Upper lobe of left lung (tissue), 4 donors: Measurements from ENCODE around the gene ACACB.

Experiments
- EP300 ChIP-seq, 4 donors: sonication (generic); formaldehyde crosslinking; IDR thresholded peaks; one replicate each; pipeline ENCODE4 v1.5.1; 2017; ENCODE audit warnings: antibody characterized with exemption in 4 of 4, control low read depth in 2 of 4
- POLR2A ChIP-seq, 4 donors: fragments of 450-650 bp; IDR thresholded peaks; one replicate each; pipeline ENCODE4 v1.5.1; 2016 to 2017; ENCODE audit warnings: antibody characterized with exemption in 4 of 4, mild to moderate bottlenecking in 2 of 4
- POLR2AphosphoS5 ChIP-seq, 2 donors: sonication (generic); formaldehyde crosslinking; IDR thresholded peaks; one replicate each; pipeline ENCODE4 v1.5.1; 2017; ENCODE audit warnings: antibody characterized with exemption in 2 of 2
- TF ChIP-seq, protein P1 (sequence below), 6 experiments: fragments of 450-650 bp in 4 of 6; fragments of 200-600 bp in 2 of 6; sonication (generic) in 2 of 6; IDR thresholded peaks; one replicate each; pipeline ENCODE4 v1.5.1; 2016 to 2019; ENCODE audit warnings: antibody characterized with exemption in 6 of 6

DNA sequence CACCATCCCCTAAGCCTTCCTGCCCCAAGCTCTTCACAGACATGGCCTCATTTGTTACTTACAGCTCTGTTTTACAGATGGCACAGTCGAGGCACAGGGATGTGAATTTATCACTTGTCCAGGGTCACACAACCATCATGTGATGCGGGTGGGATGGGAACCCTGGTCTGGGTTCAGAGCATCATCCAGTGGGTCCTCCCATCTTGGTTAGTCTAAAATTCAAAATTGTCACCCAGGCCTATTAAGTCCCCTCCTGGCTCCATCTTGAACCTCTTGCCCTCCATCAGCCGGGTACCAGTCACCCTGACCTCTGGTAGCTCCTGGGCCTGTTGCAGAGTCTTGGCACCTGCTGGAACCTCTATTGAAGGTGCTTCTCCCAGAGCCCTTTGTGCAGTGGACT is 52.9 kb downstream of the ACACB start:
- TF ChIP-seq, protein P1, sequence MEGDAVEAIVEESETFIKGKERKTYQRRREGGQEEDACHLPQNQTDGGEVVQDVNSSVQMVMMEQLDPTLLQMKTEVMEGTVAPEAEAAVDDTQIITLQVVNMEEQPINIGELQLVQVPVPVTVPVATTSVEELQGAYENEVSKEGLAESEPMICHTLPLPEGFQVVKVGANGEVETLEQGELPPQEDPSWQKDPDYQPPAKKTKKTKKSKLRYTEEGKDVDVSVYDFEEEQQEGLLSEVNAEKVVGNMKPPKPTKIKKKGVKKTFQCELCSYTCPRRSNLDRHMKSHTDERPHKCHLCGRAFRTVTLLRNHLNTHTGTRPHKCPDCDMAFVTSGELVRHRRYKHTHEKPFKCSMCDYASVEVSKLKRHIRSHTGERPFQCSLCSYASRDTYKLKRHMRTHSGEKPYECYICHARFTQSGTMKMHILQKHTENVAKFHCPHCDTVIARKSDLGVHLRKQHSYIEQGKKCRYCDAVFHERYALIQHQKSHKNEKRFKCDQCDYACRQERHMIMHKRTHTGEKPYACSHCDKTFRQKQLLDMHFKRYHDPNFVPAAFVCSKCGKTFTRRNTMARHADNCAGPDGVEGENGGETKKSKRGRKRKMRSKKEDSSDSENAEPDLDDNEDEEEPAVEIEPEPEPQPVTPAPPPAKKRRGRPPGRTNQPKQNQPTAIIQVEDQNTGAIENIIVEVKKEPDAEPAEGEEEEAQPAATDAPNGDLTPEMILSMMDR (IDR thresholded peaks at IDR 0.05): no peak
- TF ChIP-seq POLR2AphosphoS5 (IDR thresholded peaks at IDR 0.05): no peak
- TF ChIP-seq POLR2A (IDR thresholded peaks at IDR 0.05): no peak
- TF ChIP-seq EP300 (IDR thresholded peaks at IDR 0.05): no peak
